DOHH2 (cell line): ENCODE measurements around the gene SPC25.

ENCODE experiments used
- EZH2phosphoT487 ChIP-seq: fragments of 200-600 bp; sonication (generic); IDR thresholded peaks from 2 replicates; pipeline ENCODE4 v1.6.1; 2017; ENCODE audit warnings: borderline replicate concordance, mild to moderate bottlenecking, antibody characterized with exemption, low read length, moderate library complexity, mixed read lengths
- TF ChIP-seq, protein P1 (sequence below): fragments of 200-600 bp; sonication (generic); IDR thresholded peaks from one replicate; pipeline ENCODE4 v1.5.1; 2014; ENCODE audit warnings: antibody characterized with exemption, mild to moderate bottlenecking, low read depth, low read length; ENCODE audit not compliant: poor library complexity, severe bottlenecking

- TF ChIP-seq, protein P1, sequence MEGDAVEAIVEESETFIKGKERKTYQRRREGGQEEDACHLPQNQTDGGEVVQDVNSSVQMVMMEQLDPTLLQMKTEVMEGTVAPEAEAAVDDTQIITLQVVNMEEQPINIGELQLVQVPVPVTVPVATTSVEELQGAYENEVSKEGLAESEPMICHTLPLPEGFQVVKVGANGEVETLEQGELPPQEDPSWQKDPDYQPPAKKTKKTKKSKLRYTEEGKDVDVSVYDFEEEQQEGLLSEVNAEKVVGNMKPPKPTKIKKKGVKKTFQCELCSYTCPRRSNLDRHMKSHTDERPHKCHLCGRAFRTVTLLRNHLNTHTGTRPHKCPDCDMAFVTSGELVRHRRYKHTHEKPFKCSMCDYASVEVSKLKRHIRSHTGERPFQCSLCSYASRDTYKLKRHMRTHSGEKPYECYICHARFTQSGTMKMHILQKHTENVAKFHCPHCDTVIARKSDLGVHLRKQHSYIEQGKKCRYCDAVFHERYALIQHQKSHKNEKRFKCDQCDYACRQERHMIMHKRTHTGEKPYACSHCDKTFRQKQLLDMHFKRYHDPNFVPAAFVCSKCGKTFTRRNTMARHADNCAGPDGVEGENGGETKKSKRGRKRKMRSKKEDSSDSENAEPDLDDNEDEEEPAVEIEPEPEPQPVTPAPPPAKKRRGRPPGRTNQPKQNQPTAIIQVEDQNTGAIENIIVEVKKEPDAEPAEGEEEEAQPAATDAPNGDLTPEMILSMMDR, result no peak
- TF ChIP-seq EZH2phosphoT487, result no peak
Observed at GRCh38 chr2:168841445-168841844, 48.8 kb downstream of the SPC25 start.
